SK-N-SH (cell line): ENCODE measurements around the gene CATSPERD. TPM values are rescaled to one million over a fixed set of nuclear protein-coding genes. Genes with fewer than 3 reads are reported as not detected.

Experiments used
- CTCF ChIA-PET: fragments of 300-600, 350-600 bp; formaldehyde crosslinking; extraction: SDS; loops from one replicate; lab custom pipeline; 2021; lab: Yijun Ruan, JAX
- POLR2A ChIA-PET: fragments of 350-600 bp; sonication (Branson Sonifier 250); formaldehyde crosslinking; extraction: SDS; loops from one replicate; lab custom pipeline; 2020; ENCODE audit warnings: antibody characterized with exemption, inconsistent platforms; lab: Yijun Ruan, JAX
- DNase-seq: peaks from one replicate; pipeline ENCODE4 v3.0.0; 2012
- H2AFZ ChIP-seq: fragments of 200-600 bp; sonication (generic); 2 replicates; pipeline ENCODE4 v1.8.1; 2016; ENCODE audit warnings: antibody characterized with exemption, mild to moderate bottlenecking, low read depth
- H3F3A ChIP-seq: fragments of 200-600 bp; sonication (generic); replicated peaks from 2 replicates; pipeline ENCODE3; 2016; ENCODE audit warnings: antibody characterized with exemption, mild to moderate bottlenecking; ENCODE audit not compliant: insufficient read depth
- H3K27ac ChIP-seq, 2 experiments: fragments of 200-500 bp in 1 of 2; fragments of 200-600 bp in 1 of 2; sonication (Bioruptor generic) in 1 of 2; sonication (generic), shearing (Covaris generic) in 1 of 2; 2 replicates each; pipeline versions ENCODE4 v1.5.1 to v1.6.1; 2014 to 2016; ENCODE audit warnings: low read depth in 2 of 2, inconsistent platforms in 1 of 2, low read length in 1 of 2, mild to moderate bottlenecking in 1 of 2, mixed read lengths in 1 of 2
- H3K27me3 ChIP-seq: fragments of 200-600 bp; sonication (generic), shearing (Covaris generic); 2 replicates; pipeline ENCODE4 v1.6.1; 2016; ENCODE audit warnings: mixed run types; ENCODE audit not compliant: insufficient read depth
- H3K36me3 ChIP-seq, 2 experiments: fragments of 200-500 bp in 1 of 2; fragments of 200-600 bp in 1 of 2; sonication (Bioruptor generic) in 1 of 2; sonication (generic) in 1 of 2; replicated peaks in 1 of 2; 2 replicates each; pipeline versions ENCODE3 to v1.5.1; 2014 to 2016; ENCODE audit warnings: low read length in 1 of 2, mild to moderate bottlenecking in 1 of 2; ENCODE audit not compliant: insufficient read depth in 2 of 2, control insufficient read depth in 1 of 2
- H3K4me1 ChIP-seq, 2 experiments: fragments of 200-500 bp in 1 of 2; fragments of 200-600 bp in 1 of 2; sonication (Bioruptor generic) in 1 of 2; sonication (generic), shearing (Covaris generic) in 1 of 2; 2 replicates each; pipeline versions ENCODE4 v1.5.1 to v1.6.1; 2014 to 2016; ENCODE audit warnings: low read depth in 1 of 2, low read length in 1 of 2, mixed run types in 1 of 2; ENCODE audit not compliant: insufficient read depth in 2 of 2, control insufficient read depth in 1 of 2
- H3K4me2 ChIP-seq: fragments of 200-600 bp; sonication (generic), shearing (Covaris generic); 2 replicates; pipeline ENCODE4 v1.6.1; 2017; ENCODE audit warnings: mixed run types
- H3K4me3 ChIP-seq, 2 experiments: fragments of 200-500 bp in 1 of 2; fragments of 200-600 bp in 1 of 2; sonication (Bioruptor generic) in 1 of 2; sonication (generic), shearing (Covaris generic) in 1 of 2; 2 replicates each; pipeline versions ENCODE4 v1.5.1 to v1.8.1; 2014 to 2016; ENCODE audit warnings: low read depth in 2 of 2, inconsistent platforms in 1 of 2, low read length in 1 of 2, mild to moderate bottlenecking in 1 of 2, mixed read lengths in 1 of 2, moderate library complexity in 1 of 2
- H3K79me2 ChIP-seq: fragments of 200-600 bp; sonication (generic); 2 replicates; pipeline ENCODE4 v1.8.1; 2017; ENCODE audit warnings: mild to moderate bottlenecking; ENCODE audit not compliant: insufficient read depth
- H3K9ac ChIP-seq: fragments of 200-600 bp; sonication (generic); 2 replicates; pipeline ENCODE4 v1.6.1; 2017; ENCODE audit warnings: mixed run types
- H3K9me2 ChIP-seq: fragments of 200-600 bp; sonication (generic); 2 replicates; pipeline ENCODE4 v1.6.1; 2017; ENCODE audit warnings: mixed run types
- H3K9me3 ChIP-seq: fragments of 200-600 bp; sonication (generic); 2 replicates; pipeline ENCODE4 v1.6.1; 2017; ENCODE audit warnings: mixed run types, mild to moderate bottlenecking, moderate library complexity
- H4K20me1 ChIP-seq: fragments of 200-600 bp; sonication (generic); 2 replicates; pipeline ENCODE4 v1.6.1; 2017; ENCODE audit warnings: mild to moderate bottlenecking, mixed run types; ENCODE audit not compliant: insufficient read depth
- ELF1 ChIP-seq: IDR thresholded peaks from 2 replicates; pipeline ENCODE4 v1.4.0; 2012
- EZH2phosphoT487 ChIP-seq: fragments of 200-600 bp; sonication (generic); IDR thresholded peaks from 2 replicates; pipeline ENCODE4 v1.6.1; 2017; ENCODE audit warnings: low read depth, mixed run types, mild to moderate bottlenecking, antibody characterized with exemption, moderate library complexity, borderline replicate concordance
- FOSL2 ChIP-seq: IDR thresholded peaks from 2 replicates; pipeline ENCODE4 v1.4.0; 2012; ENCODE audit warnings: low read depth, mild to moderate bottlenecking, moderate library complexity, borderline replicate concordance
- FOXJ3 ChIP-seq: sonication (generic); formaldehyde crosslinking; IDR thresholded peaks from 2 replicates; pipeline ENCODE4 v1.5.1; 2020; ENCODE audit warnings: mild to moderate bottlenecking, missing genetic modification reagents
- GABPA ChIP-seq: IDR thresholded peaks from 2 replicates; pipeline ENCODE4 v1.4.0; 2012; ENCODE audit warnings: low read depth, mild to moderate bottlenecking
- GATA2 ChIP-seq: sonication (generic); formaldehyde crosslinking; IDR thresholded peaks from 2 replicates; pipeline ENCODE4 v1.5.0; 2020; ENCODE audit warnings: mild to moderate bottlenecking, missing genetic modification reagents
- JUND ChIP-seq: IDR thresholded peaks from 2 replicates; pipeline ENCODE4 v1.4.0; 2012
- MEF2A ChIP-seq: IDR thresholded peaks from 2 replicates; pipeline ENCODE4 v1.4.0; 2012; ENCODE audit warnings: low read depth, borderline replicate concordance
- MXI1 ChIP-seq: IDR thresholded peaks from 2 replicates; pipeline ENCODE4 v1.6.1; 2012; ENCODE audit warnings: mild to moderate bottlenecking, low read depth, low read length, improper control_type of control experiment
- NFIC ChIP-seq: IDR thresholded peaks from 2 replicates; pipeline ENCODE4 v1.4.0; 2012; ENCODE audit warnings: borderline replicate concordance
- RAD21 ChIP-seq: IDR thresholded peaks from 2 replicates; pipeline ENCODE4 v1.6.1; 2012; ENCODE audit warnings: mild to moderate bottlenecking, low read length
- RFX5 ChIP-seq: IDR thresholded peaks from 2 replicates; pipeline ENCODE4 v1.6.1; 2012; ENCODE audit warnings: mild to moderate bottlenecking, improper control_type of control experiment, low read length
- RXRA ChIP-seq: IDR thresholded peaks from 2 replicates; pipeline ENCODE4 v1.4.0; 2012; ENCODE audit warnings: low read depth, mild to moderate bottlenecking, borderline replicate concordance
- SMC3 ChIP-seq: IDR thresholded peaks from 2 replicates; pipeline ENCODE4 v1.6.1; 2012; ENCODE audit warnings: low read depth, low read length, improper control_type of control experiment
- TCF12 ChIP-seq: IDR thresholded peaks from 2 replicates; pipeline ENCODE4 v1.4.0; 2012
- WGBS: methylation state at CpG from one replicate; pipeline ENCODE4 v1.1.6; 2017; ENCODE audit warnings: low lambda C conversion rate; 5-methylcytosine and 5-hydroxymethylcytosine counted together
- polyA plus RNA-seq, 3 experiments: library from polyadenylated mRNA; depleted of rRNA; stranded (reverse); fragments of >200 nt; gene quantifications; 2 replicates each; pipeline ENCODE4 v1.2.3, GENCODE V29; 2012
- TF ChIP-seq, protein P1 (sequence below): IDR thresholded peaks from 2 replicates; pipeline ENCODE4 v1.6.1; 2012; ENCODE audit warnings: mild to moderate bottlenecking, low read depth, low read length, moderate library complexity
- TF ChIP-seq, protein P2 (sequence below): fragments of 150-350 bp; IDR thresholded peaks from 2 replicates; pipeline ENCODE4 v1.6.1; 2016; ENCODE audit warnings: mild to moderate bottlenecking, low read depth, low read length
- TF ChIP-seq, protein P3 (sequence below): IDR thresholded peaks from 2 replicates; pipeline ENCODE4 v1.4.0; 2012; ENCODE audit warnings: low read depth, borderline replicate concordance
- TF ChIP-seq, protein P4 (sequence below): IDR thresholded peaks from 2 replicates; pipeline ENCODE4 v1.4.0; 2012; ENCODE audit warnings: low read depth
- TF ChIP-seq, protein P5 (sequence below): fragments of 200-600 bp; sonication (generic); IDR thresholded peaks from 2 replicates; pipeline ENCODE4 v1.6.1; 2017; ENCODE audit warnings: antibody characterized with exemption, mild to moderate bottlenecking, moderate library complexity

CATSPERD gene
- polyA plus RNA-seq, 1 of the 3 experiments (the other 2 are of a cell fraction), result not detected

DNA sequence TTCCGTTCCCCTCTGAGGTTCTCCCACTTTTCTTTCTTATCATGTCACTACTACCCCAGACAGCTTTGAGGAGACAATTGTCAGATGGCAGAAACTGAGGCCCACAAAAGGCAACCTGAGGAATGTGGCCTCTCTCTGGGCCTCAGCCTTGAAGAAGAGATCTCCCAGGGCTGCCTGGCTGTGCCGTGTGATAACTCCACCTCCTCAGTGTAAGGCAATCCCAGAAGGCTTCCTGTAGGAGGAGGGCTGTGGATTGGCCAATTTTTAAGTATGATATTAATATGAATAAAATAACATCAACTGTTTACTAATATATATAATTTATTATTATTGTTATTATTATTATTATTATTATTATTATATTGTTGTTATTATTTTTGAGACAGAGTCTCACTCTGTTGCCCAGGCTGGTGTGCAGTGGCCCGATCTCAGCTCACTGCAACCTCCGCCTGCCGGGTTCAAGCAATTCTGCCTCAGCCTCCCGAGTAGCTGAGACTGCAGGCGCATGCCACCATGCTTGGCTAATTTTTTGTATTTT is 75.0 kb downstream of the CATSPERD start:
- H3K9me2 ChIP-seq, result no peaks in the 10 kb centered on the region
- peaks cover 0 to 20% of the 10 kb centered on the region in 2 experiments; a peak in 1 of 4 replicates for H3K4me1 ChIP-seq
- no peaks in the 10 kb centered on the region for H3K36me3 ChIP-seq
- H3K9me3 ChIP-seq, result no peaks in the 10 kb centered on the region
- ChIA-PET POLR2A (interaction anchor here (0.6 kb wide), 1 partner anchor 20 kb away, joined by 3 read pairs; no protein-coding TSS in a partner anchor), CTCF (interaction anchor here (0.8 to 4.0 kb wide), 5 partner anchors 9 to 75 kb away, joined by 3 to 25 read pairs (median 17); partner anchors contain the start of genes CATSPERD, LONP1 and NRTN)
- H4K20me1 ChIP-seq, result no peaks in the 10 kb centered on the region
- no peak for DNase-seq
- no peaks in the 10 kb centered on the region; the same call in 1 of the 2 replicates for H3K27me3 ChIP-seq
- H3K4me3 ChIP-seq, result no peak overlapping the region
- H3K27ac ChIP-seq, result no peak overlapping the region
- H3K9ac ChIP-seq, result no peak overlapping the region
- H3K79me2 ChIP-seq, result no peaks in the 10 kb centered on the region
- WGBS, result 87% methylated on average over 7 of the region's 7 CpGs
- no peak overlapping the region for H2AFZ ChIP-seq
- no peak overlapping the region for H3K4me2 ChIP-seq
- H3F3A ChIP-seq, result no peaks in the 10 kb centered on the region
- TF ChIP-seq, protein P1, sequence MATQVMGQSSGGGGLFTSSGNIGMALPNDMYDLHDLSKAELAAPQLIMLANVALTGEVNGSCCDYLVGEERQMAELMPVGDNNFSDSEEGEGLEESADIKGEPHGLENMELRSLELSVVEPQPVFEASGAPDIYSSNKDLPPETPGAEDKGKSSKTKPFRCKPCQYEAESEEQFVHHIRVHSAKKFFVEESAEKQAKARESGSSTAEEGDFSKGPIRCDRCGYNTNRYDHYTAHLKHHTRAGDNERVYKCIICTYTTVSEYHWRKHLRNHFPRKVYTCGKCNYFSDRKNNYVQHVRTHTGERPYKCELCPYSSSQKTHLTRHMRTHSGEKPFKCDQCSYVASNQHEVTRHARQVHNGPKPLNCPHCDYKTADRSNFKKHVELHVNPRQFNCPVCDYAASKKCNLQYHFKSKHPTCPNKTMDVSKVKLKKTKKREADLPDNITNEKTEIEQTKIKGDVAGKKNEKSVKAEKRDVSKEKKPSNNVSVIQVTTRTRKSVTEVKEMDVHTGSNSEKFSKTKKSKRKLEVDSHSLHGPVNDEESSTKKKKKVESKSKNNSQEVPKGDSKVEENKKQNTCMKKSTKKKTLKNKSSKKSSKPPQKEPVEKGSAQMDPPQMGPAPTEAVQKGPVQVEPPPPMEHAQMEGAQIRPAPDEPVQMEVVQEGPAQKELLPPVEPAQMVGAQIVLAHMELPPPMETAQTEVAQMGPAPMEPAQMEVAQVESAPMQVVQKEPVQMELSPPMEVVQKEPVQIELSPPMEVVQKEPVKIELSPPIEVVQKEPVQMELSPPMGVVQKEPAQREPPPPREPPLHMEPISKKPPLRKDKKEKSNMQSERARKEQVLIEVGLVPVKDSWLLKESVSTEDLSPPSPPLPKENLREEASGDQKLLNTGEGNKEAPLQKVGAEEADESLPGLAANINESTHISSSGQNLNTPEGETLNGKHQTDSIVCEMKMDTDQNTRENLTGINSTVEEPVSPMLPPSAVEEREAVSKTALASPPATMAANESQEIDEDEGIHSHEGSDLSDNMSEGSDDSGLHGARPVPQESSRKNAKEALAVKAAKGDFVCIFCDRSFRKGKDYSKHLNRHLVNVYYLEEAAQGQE, result no peak
- TF ChIP-seq, protein P2, sequence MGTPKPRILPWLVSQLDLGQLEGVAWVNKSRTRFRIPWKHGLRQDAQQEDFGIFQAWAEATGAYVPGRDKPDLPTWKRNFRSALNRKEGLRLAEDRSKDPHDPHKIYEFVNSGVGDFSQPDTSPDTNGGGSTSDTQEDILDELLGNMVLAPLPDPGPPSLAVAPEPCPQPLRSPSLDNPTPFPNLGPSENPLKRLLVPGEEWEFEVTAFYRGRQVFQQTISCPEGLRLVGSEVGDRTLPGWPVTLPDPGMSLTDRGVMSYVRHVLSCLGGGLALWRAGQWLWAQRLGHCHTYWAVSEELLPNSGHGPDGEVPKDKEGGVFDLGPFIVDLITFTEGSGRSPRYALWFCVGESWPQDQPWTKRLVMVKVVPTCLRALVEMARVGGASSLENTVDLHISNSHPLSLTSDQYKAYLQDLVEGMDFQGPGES, result no peak
- TF ChIP-seq SMC3 (no peak), ELF1 (no peak), GATA2 (CRISPR knock-in tag) (no peak), JUND (no peak), RXRA (no peak), EZH2phosphoT487 (no peak), RAD21 (no peak), FOSL2 (no peak), GABPA (no peak), MEF2A (no peak), RFX5 (no peak), FOXJ3 (CRISPR knock-in tag) (no peak), MXI1 (no peak), TCF12 (no peak), NFIC (no peak)
- TF ChIP-seq, protein P3, sequence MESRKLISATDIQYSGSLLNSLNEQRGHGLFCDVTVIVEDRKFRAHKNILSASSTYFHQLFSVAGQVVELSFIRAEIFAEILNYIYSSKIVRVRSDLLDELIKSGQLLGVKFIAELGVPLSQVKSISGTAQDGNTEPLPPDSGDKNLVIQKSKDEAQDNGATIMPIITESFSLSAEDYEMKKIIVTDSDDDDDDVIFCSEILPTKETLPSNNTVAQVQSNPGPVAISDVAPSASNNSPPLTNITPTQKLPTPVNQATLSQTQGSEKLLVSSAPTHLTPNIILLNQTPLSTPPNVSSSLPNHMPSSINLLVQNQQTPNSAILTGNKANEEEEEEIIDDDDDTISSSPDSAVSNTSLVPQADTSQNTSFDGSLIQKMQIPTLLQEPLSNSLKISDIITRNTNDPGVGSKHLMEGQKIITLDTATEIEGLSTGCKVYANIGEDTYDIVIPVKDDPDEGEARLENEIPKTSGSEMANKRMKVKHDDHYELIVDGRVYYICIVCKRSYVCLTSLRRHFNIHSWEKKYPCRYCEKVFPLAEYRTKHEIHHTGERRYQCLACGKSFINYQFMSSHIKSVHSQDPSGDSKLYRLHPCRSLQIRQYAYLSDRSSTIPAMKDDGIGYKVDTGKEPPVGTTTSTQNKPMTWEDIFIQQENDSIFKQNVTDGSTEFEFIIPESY, result no peak
- TF ChIP-seq, protein P4, sequence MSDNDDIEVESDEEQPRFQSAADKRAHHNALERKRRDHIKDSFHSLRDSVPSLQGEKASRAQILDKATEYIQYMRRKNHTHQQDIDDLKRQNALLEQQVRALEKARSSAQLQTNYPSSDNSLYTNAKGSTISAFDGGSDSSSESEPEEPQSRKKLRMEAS, result no peak
- TF ChIP-seq, protein P5, sequence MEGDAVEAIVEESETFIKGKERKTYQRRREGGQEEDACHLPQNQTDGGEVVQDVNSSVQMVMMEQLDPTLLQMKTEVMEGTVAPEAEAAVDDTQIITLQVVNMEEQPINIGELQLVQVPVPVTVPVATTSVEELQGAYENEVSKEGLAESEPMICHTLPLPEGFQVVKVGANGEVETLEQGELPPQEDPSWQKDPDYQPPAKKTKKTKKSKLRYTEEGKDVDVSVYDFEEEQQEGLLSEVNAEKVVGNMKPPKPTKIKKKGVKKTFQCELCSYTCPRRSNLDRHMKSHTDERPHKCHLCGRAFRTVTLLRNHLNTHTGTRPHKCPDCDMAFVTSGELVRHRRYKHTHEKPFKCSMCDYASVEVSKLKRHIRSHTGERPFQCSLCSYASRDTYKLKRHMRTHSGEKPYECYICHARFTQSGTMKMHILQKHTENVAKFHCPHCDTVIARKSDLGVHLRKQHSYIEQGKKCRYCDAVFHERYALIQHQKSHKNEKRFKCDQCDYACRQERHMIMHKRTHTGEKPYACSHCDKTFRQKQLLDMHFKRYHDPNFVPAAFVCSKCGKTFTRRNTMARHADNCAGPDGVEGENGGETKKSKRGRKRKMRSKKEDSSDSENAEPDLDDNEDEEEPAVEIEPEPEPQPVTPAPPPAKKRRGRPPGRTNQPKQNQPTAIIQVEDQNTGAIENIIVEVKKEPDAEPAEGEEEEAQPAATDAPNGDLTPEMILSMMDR, result no peak
